ENCODE results near the gene LAMC1.
A peak's percentile ranks its signal among the peaks of the same experiment; 100 is the strongest.

The LAMC1 gene

DNA sequence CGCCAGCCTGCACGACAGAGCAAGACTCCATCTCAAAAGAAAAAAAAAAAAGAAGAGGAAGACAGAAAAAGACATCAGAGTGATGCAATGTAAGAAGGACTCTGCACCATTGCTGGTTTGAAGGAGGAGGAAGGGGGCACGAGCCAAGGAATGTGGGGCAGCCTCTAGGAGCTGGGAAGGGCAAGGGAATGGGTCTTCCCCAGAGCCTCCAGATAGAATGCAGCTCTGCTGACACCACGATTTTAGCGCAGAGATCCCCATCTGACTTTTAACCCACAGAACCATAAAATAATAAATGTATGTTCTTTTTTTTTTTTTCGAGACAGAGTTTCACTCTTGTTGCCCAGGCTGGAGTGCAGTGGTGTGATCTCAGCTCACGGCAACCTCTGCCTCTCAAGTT is 129.0 kb downstream of the LAMC1 start:
- DNase-seq = no peak

DNA sequence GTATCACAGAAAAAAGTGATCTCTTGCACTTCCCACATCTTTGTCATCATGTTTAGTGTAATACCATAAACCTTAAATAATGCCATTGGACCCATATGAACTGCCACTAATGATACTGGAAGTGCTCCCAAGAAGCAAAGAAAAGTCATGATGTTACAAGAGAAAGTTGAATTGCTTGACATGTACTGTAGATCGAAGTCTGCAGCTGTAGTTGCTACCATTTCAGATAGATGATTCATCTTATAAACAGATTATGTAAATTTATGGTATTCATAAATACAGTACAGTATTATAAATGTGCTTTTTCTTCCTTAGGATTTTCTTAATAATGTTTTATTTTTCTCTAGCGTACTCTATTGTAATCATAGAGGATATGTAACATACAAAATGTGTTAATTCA is 132.7 kb downstream of the LAMC1 start:
- DNase-seq = no peak

DNA sequence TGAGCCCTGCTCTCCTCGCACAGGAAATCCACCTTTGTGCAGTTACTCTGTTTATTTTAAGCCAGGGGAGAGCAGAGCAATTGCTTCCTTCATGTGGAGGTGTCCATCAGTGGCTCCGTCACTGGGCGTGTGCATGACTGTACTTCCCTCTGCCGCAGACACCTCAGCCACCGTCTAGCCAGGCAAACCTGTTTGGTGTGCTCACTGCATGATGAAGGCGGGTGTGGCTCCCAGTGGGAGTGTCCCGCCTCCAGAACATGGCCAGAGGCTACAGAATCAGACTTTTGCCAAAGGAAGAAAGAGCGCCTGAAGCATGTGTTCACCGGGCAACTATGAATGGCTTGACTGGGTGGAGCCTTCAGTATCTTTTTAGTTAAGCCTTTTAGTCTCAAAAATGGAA is 136.7 kb downstream of the LAMC1 start:
- no peak for DNase-seq

DNA sequence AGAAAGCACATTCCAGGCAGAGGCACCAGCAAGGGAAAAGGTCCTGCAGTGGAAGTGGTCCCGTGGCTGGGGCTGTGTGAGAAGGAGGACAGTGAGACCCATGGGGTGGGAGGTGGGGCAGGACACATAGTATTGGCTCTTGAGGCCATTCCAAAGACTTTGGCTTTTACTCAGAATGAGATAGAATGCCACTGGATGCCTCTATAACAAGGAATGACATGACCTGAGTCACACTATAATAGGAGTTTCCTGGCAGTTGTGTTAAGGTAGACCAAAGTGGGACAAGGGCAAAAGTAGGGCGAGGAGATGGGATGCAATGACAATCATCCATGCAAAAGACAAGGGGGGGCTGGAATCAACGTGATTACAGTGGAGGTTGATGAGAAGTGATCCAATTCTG is 138.2 kb downstream of the LAMC1 start:
- no peak for DNase-seq

DNA sequence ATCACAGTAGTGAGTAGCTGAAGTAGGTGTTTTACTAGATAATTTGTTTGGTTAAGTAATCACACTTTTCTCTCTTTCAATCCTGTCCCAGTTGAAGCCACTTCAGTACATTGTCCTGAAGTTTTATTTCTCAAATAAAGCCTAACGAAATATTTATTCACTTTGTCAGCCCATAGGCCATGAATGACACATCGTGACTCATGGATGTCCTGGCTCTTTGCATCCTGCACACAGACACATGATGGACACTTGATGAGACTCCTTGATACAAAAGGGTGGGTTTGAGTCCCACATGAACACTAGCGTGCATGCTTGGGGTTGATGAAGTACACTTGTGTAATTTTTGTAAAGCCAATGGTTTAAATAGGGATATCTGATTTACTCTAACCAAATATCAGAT is 140.1 kb downstream of the LAMC1 start:
- no peak for DNase-seq

DNA sequence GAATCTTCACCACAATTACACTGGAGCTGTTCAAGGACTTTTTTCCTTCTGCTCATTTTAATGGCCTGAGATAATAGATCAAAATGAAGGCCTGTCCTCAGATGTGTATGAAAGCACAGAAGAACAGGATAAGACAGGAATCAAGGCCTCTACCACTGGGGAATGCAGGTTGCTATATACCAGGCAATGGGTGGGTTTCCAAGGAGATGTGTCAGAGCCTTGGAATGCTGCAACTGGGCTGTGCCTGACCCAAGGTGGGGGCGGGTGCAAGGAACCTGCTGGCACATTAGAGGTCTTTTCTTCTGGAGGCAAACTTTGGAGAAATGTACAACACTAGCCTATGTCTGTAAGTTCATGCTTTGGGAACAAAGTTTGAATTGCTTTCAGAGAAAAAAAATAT is 141.1 kb downstream of the LAMC1 start:
- DNase-seq = no peak

DNA sequence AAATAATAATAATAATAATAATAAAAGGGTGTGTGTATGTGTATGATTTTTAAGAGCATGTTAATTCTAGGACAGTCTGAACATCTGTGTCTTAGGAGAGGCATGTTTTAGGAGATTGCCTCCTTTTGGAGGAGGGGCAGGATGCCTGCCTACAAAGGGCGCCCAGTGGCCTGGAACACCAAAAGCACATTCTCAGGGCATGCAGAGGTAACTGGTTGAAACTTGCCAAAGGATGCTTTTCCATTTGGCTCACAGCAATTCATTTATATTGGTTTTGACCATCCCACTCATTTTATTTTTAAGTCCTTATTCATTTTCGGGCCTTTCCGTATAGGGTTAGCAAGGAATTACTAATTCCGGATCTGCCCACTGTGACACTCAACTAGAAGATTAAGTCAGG is 141.7 kb downstream of the LAMC1 start:
- no peak for DNase-seq

DNA sequence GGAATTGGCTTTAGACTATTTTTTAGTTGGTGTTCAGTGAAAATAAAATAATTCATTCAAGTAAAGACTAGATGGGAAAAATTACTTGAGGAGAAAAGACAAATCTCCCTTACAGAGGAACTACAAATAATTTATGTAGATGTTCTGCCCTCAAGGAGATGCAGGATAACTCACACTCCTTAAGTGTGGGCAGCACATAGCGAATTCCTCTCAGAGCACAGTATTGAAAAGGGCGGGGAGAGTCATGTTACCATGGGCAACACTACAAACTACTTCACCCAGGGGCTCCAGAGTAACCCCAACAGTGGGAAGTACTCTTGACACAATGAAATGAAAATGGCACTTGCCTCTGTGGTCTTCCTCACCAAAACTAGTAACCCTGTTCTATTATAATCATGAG is 142.2 kb downstream of the LAMC1 start:
- no peak for DNase-seq

DNA sequence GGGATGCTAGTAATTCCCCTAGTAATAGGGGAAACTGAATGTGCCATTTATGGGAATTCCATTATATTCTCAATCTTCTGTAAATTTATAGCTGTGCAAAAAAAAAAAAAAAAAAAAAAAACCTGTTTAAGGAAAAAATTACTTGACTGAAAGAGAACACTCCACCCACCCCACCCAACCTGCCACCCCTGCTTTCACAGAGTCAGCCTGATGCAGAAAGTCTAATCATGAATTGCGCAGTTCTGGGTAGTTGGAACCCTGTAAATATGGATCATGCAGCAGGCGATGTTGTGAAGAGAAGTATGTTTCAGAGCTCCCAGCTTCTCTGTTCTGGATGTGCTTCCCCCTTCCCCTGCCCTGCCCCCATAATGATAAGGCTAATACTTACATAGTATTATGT is 143.2 kb downstream of the LAMC1 start:
- no peak for DNase-seq

DNA sequence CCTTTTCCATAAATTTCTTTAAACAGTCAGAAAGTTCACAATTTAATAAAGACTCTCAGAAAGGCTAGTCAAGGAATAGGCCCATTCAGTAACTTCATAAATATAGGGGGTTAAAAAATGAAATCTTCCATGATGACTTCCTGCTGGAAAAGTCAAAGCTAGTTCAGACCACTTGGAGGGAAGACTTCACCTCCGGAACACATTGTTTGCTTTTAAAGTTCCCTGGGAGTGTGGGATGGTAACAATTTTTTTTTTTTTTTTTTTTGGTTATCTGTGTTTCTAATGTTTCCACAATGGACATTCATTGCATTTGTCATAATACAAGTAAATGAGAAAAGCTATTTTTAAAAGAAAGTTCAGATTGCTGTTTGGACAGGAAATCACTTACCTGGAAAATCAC is 144.5 kb downstream of the LAMC1 start:
- DNase-seq = no peak

DNA sequence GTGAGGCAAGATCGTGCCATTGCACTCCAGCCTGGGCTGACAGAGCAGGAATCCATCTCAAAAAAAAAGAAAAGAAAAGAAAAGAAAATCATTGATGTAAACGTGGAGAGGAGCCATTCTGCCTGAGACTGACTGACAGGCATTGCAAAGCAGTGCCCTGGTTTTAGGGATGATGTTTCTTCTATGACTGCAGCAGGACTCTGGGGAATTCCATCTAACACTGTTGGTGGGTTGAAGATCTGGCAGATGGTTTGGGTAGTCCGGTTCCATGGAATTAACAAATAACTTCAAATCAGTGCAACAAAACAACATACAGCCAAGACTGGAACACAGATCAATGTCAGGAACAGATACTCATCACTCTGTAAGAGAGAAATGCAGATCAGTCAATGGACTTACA is 145.1 kb downstream of the LAMC1 start:
- DNase-seq = no peak

DNA sequence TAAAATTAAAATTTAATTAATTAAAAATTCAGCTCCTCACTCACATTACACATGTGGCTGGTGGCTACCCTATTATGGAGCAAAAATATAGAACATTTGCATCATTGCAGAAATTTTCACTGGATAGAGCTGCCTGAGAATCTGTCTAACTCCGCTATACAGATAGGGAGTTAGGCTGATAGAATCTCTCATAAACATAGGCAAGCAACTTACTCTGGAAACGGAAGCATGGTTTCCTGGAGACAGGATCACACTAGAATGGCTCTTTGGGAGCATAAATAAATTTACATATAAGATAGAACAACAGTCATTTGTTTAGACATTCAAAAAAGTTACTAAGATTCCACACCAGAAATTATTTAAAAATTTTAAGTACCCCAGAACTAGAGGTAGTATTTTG is 150.6 kb downstream of the LAMC1 start:
- DNase-seq = no peak

DNA sequence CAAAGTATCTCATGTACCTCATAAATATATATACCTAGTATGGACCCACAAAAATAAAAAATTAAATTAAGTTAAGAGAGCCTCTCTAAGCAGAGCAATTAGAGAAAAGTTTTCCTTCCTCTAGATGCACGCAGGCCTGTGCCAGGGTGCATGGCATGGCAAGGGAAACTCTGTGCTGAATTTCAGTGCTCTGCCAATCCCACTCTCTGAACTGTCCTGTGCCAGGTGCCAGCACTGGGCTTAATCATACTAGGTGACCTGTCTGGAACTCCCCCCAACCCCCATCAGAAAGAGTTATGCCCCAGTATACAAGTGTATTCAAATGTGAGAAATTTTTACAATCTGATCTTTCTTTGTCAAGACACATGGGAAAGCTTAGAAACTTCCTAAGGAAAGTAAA is 152.4 kb downstream of the LAMC1 start:
- no peak for DNase-seq

DNA sequence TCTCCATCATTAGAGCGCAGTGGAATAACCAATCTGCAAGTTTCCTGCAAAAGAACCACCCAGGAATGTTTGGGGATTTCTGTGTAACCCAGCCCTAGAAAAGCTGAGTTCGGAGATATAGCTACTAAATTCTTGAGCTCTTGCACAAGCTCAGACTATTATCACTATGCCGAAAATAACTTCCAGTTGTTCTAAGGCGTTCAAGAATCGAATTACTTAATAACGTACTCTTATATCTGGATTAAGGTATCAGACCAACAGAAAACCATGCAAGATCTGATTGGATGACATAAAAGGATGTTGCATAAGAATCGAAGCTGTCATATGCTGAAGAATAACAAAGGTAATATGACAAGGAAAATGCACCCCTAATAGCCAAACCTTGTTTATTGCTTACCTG is 155.3 kb downstream of the LAMC1 start:
- DNase-seq = no peak

DNA sequence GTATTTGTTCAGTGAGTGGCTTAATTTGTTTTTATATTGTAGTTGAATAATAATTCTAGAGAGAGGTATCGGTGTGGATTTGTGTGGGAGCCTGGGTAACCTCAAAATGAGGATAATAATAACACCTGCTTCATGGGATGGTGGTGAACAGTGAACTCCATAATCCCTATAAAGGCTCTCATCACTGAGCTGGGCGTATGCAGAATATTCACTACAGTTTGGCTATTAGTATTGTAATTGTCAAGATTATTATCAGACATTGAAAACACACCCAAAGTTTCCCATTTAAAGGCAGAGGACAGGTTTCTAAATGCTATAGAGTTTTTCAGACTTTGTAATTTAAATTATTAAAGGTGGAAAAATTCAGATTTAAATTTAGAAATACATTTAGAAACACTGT is 155.8 kb downstream of the LAMC1 start:
- no peak for DNase-seq

DNA sequence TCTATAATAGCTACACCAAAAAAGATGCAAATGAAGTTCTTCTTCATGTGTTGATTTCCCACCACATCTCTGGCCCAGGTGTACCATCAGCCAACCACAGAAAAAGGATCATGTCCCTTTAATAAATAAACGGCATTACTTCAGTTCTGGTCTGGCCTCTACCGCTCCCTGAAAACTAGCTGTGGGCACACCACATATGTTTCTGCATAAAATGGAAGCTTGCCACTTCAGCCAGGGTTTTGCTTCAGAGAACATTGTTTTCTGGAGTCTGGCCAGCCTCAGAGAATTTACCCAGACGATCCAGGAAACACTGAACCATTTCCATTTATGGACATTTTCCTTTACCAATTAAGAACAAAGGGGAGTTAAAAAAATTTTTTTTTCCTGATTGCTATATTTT is 157.0 kb downstream of the LAMC1 start:
- DNase-seq = peak; percentile 11

DNA sequence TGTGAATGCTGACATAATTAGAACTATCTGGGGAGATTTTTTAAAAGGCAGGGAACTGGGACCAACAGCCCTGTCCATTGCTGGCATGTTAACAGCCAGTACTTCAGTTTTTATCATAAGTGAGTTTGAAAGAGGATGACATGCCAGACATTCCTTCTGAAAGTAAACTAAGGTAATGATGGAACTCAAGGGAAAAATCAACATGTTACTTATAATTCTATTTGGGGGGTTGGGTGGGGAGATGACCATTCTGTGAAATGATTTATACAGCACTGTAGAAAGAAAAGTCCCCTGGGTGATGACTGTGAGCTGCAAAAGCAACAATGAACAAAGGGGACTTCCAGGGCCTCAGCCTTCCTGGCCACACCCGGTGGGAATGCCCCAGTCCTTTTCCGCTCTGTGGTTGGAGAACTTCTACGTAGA is 157.4 kb downstream of the LAMC1 start:
- no peak for DNase-seq

DNA sequence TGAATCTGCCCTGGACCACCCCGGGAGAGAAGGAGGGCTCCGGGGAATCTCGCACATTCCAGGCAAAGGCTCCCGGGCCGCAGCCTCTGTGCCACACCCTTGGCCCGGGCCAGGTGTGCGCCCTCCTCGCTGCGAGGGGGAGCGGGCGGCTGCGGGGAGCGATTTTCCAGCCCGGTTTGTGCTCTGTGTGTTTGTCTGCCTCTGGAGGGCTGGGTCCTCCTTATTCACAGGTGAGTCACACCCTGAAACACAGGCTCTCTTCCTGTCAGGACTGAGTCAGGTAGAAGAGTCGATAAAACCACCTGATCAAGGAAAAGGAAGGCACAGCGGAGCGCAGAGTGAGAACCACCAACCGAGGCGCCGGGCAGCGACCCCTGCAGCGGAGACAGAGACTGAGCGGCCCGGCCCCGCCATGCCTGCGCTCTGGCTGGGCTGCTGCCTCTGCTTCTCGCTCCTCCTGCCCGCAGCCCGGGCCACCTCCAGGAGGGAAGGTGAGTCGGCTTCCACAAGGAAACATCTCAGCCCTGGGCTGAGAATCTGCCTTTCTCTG is 162.8 kb downstream of the LAMC1 start, which contains the start of gene LAMC2:
TSS of gene LAMC2 (plus strand) at position 324 of the 550 bp plus-strand sequence. CDS start at position 413, 89 bp downstream.
- no peak for DNase-seq

DNA sequence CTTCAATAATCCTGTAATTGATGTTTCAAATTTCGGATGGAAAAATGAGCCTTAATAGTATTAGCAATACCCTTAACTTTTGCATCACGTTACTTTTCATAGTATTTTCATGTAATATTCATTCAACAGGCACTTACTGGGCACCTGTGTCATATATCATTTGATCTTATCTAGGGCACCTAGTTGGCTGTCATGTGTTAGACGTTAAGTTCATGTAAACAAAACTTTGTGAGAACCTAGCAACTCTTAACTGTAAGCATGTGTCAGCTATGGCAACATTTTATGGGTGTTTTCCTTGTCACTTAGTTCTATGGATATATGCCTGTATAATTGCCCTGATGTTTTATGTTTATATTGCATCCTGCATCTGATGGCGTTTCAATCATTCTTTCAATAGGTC is 163.6 kb downstream of the LAMC1 start:
- no peak for DNase-seq

DNA sequence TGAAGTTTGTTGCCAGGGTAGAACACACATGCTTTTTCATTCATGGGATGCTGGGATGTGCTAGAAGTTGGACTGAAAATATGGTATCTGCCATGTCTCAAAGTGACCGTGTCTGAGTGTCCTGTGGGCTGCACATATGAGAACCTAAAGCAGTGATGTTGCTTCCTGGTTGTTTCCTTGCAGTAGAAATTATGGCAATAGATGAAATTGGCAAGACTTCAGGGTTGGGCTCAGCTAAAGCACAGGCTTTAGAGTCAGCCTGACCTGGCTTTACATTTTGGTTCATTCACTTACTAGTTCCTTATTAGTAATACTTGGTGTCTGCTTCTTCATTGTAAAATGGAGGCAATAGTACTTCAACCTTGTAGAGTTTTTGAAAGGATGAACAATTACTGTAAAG is 165.0 kb downstream of the LAMC1 start:
- no peak for DNase-seq

DNA sequence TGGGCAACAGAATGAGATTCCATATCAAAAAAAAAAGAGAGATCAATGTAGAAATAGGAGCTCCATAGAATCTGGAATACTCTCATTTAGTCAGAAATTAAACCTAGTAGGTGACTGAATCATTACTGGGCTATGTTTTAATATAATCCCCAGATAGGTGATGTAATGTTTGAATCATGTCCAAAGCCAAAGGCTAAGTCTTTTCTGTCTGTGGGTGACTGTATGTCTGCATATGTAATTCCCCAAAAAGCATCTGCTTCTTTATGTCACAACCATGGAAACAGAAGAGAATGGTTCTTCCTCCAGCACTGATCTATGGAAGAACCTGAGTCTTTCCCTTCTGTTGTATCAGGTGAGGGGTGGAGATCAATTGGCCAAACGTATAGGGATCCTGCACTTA is 168.6 kb downstream of the LAMC1 start:
- no peak for DNase-seq

DNA sequence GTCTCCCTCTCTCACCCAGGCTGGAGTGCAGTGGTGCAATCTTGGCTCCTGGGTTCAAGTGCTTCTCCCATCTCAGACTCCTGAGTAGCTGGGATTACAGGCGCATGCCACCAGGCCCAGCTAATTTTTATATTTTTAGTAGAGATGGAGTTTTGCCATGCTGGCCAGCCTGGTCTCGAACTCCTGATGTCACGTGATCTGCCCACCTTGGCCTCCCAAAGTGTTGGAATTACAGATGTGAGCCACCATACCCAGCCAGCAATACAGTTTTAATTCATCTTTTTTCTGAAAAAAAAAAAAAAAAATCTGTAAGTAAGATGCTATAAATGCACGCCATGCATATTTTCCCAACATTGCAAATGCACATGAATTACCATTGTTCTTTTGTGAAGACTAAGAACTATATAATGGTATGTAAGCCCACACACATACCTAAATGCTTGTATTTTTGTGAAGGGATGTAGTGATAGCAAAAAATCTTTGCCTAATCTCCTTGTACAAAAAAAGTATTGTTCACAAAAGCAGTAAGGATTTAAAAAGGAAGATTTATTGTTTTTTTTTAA is 170.8 kb downstream of the LAMC1 start:
- DNase-seq = no peak

DNA sequence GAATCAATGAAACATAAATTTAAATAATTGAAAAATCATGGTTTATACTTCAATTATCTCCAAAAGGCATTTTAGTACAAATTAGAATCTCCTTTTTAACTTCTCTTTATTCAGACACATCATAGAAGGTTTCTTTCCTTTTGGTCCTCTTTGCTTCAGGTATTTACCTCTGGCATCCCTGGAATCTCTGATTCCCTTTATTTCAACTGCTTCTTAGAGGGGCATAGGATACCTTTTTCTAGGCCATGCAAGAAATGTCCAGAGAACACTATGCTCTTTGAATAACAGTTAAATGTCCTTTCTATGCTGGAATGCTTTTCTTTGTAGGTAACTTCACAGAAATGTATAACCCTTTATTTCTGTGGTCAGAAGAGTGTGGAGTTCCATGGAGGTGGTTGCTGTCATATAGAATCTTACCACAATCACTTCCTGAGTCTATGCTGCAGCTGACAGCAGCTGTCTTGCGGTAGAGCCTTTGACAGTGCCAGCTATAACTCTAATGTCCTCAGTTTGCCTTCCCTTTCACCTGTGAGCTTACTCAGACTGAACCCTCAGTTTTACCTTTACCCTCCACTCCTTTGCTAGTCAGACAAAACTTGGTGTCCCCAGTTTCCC is 171.4 kb downstream of the LAMC1 start:
- no peak for DNase-seq

DNA sequence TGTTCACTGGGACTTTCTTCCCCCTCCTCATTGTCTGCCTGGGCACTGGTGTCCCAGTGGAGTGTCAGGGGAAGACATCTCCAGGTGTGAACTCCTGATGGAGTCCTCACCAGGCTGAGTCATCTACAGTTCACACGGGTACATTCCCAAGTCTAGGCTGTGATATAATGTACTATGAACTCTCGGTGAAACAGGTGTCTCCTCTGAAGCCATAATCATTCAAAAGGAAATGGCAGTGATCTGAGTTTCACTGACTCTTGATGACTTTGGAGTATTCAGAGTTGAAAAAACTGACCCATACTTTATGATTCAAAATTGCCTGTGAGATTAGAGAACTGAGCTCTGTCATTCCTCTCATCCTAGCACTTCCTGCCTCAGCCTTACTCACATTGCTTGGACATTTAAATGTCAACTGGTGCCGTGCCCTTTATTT is 171.9 kb downstream of the LAMC1 start:
- no peak for DNase-seq

Measured in NCI-H1105 (cell line).